Left lung (tissue), 10 donors: ENCODE results near the gene LINC00237. TPM values are rescaled to one million over a fixed set of nuclear protein-coding genes. Genes with fewer than 3 reads are reported as not detected.
A peak's percentile ranks its signal among the peaks of the same experiment; 100 is the strongest.

Source experiments
- ATAC-seq: fragments of 200-7000 bp; cut with Tn5 transposase; one replicate; pipeline ENCODE4 v1.9.1; 2020; ENCODE audit warnings: moderate library complexity
- DNase-seq, 4 donors: peaks; one replicate each; pipeline ENCODE4 v3.0.0-alpha.2; 2013 to 2020
- H3K27ac ChIP-seq, 2 donors: fragments of 200-600 bp; sonication (generic) in 1 of 2; one replicate each; pipeline versions ENCODE4 v1.5.0 to v1.8.0; 2020 to 2021
- H3K27me3 ChIP-seq, 2 donors: fragments of 200-600 bp; sonication (generic) in 1 of 2; one replicate each; pipeline versions ENCODE4 v1.5.0 to v1.8.0; 2020 to 2021
- H3K36me3 ChIP-seq, 2 donors: fragments of 200-600 bp; sonication (generic) in 1 of 2; one replicate each; pipeline versions ENCODE4 v1.5.0 to v1.8.0; 2020 to 2021
- H3K4me1 ChIP-seq, 2 donors: fragments of 200-600 bp; one replicate each; pipeline ENCODE4 v1.8.0; 2021
- H3K4me3 ChIP-seq, 2 donors: fragments of 200-600 bp; sonication (generic) in 1 of 2; one replicate each; pipeline versions ENCODE4 v1.5.0 to v1.8.0; 2020 to 2021; ENCODE audit warnings: mild to moderate bottlenecking in 1 of 2
- H3K9me3 ChIP-seq, 2 donors: fragments of 200-600 bp; sonication (generic) in 1 of 2; one replicate each; pipeline versions ENCODE4 v1.5.0 to v1.8.0; 2020 to 2021
- intact Hi-C, 2 donors: fragments of 100-400 bp; cut with DNase I; formaldehyde crosslinking; loops; one replicate each; pipeline versions ENCODE4 v1.11.2 to v1.14.2; 2022
- polyA plus RNA-seq, 6 donors: library from polyadenylated mRNA; unstranded; fragments of 120-200 nt; gene quantifications; one replicate each; pipeline ENCODE4 v1.2.1, GENCODE V29; 2013; ENCODE audit not compliant: insufficient read length in 6 of 6
- total RNA-seq, 2 donors: library from RNA; stranded (reverse); fragmentation: NEBNext Ultra II Directional; extraction: Animal tissue kit (Norgen Biotek cat#: 25700); gene quantifications; one replicate each; pipeline ENCODE4 v1.2.1, GENCODE V29; 2021
- TF ChIP-seq, protein P1 (sequence below), 2 donors: fragments of 200-600 bp; sonication (generic) in 1 of 2; IDR thresholded peaks; one replicate each; pipeline versions ENCODE4 v1.5.0 to v1.8.0; 2021; ENCODE audit warnings: antibody characterized with exemption in 2 of 2
- donor health status: DM: no; HTN: yes; CAD: no.
- donor health status: DM: no; HTN: no; CAD: no.

Gene LINC00237
- total and polyA plus RNA-seq, 8 donors: not detected

GRCh38 chr20:21099751-21100577 is 6.2 kb downstream of the LINC00237 start:
- H3K27ac ChIP-seq: peak overlapping the region in 1 of 2 donors; percentile 49
- ATAC-seq (peak; percentile 31), DNase-seq (peak in 2 of 4 donors; percentile 63 to 90)

GRCh38 chr20:21096321-21097043 is 9.7 kb downstream of the LINC00237 start:
- Histone ChIP-seq H3K9me3 (no peaks in the 10 kb centered on the region), H3K4me1 (peaks cover 4 to 13% of the 10 kb centered on the region in 2 donors), H3K27me3 (peaks cover 66 to 97% of the 10 kb centered on the region in 2 donors), H3K36me3 (no peaks in the 10 kb centered on the region), H3K27ac (no peak overlapping the region), H3K4me3 (no peak overlapping the region)
- peak; percentile 25 for ATAC-seq
- TF ChIP-seq, protein P1, sequence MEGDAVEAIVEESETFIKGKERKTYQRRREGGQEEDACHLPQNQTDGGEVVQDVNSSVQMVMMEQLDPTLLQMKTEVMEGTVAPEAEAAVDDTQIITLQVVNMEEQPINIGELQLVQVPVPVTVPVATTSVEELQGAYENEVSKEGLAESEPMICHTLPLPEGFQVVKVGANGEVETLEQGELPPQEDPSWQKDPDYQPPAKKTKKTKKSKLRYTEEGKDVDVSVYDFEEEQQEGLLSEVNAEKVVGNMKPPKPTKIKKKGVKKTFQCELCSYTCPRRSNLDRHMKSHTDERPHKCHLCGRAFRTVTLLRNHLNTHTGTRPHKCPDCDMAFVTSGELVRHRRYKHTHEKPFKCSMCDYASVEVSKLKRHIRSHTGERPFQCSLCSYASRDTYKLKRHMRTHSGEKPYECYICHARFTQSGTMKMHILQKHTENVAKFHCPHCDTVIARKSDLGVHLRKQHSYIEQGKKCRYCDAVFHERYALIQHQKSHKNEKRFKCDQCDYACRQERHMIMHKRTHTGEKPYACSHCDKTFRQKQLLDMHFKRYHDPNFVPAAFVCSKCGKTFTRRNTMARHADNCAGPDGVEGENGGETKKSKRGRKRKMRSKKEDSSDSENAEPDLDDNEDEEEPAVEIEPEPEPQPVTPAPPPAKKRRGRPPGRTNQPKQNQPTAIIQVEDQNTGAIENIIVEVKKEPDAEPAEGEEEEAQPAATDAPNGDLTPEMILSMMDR (IDR thresholded peaks at IDR 0.05): no peak
- no peak for DNase-seq
- intact Hi-C loops: no loop called here

More at GRCh38 chr20:21099751-21100577, 6.2 kb downstream of the LINC00237 start:
- Histone ChIP-seq H3K4me3 (peak overlapping the region; percentile 15 to 44), H3K27me3 (peaks cover 84 to 97% of the 10 kb centered on the region in 2 donors), H3K36me3 (no peaks in the 10 kb centered on the region), H3K9me3 (no peaks in the 10 kb centered on the region), H3K4me1 (peaks cover 8 to 32% of the 10 kb centered on the region in 2 donors)
- intact Hi-C loops: no loop called here
- TF ChIP-seq, protein P1 (IDR thresholded peaks at IDR 0.05): no peak

DNA sequence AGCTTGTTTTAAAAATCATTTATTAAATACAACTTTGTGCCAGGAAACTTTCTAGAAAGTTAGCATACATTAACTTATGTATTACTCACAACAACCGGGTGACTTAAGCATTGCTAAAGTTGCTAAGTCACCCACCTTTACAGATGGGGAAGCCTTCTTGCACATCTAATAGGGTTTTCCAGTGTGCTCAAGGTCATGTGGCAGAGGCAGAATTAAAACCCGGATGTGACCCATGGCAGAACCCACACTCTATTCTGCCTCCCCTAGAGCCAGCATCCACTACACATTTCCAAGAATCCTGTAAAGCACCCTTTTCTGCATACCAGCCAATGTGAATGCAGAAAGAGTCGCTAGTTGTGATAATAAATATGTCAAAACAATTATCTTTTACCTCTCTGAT is 13.4 kb downstream of the LINC00237 start:
- H3K27ac ChIP-seq: no peak overlapping the region
- H3K4me3 ChIP-seq: no peak overlapping the region
- no peaks in the 10 kb centered on the region for H3K36me3 ChIP-seq
- DNase-seq (no peak), ATAC-seq (no peak)
- TF ChIP-seq, protein P1 (IDR thresholded peaks at IDR 0.05): no peak
- H3K27me3 ChIP-seq: peaks cover 64 to 97% of the 10 kb centered on the region in 2 donors
- intact Hi-C loops: no loop called here
- H3K9me3 ChIP-seq: no peaks in the 10 kb centered on the region
- no peaks in the 10 kb centered on the region for H3K4me1 ChIP-seq

DNA sequence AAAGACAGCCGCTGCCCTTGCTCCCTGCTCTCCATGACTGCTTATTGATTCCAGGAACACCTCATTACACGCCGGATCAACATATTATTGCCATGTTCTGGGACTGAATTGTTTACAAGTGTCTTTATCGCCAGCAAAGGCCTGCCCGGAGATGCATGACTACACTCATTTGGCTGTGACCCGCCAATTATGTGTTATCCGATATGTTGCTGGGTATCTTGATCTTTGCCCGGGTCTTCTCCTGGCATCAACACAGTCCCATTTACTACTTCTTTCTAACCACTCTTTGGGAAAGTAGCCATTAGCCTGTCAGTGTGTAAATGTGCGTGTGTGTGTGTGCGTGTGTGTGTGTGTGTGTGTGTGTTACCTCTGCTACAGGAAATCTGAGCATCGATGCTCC is 15.4 kb downstream of the LINC00237 start:
- H3K36me3 ChIP-seq: no peaks in the 10 kb centered on the region
- H3K4me1 ChIP-seq: no peaks in the 10 kb centered on the region
- H3K27me3 ChIP-seq: peaks cover 52 to 82% of the 10 kb centered on the region in 2 donors
- DNase-seq (no peak), ATAC-seq (no peak)
- no peak overlapping the region for H3K27ac ChIP-seq
- TF ChIP-seq, protein P1 (IDR thresholded peaks at IDR 0.05): no peak
- H3K4me3 ChIP-seq: no peak overlapping the region
- H3K9me3 ChIP-seq: no peaks in the 10 kb centered on the region
- intact Hi-C loops: no loop called here

- TF ChIP-seq, protein P1 (IDR thresholded peaks at IDR 0.05): no peak
- Histone ChIP-seq H3K27me3 (peaks cover 52 to 79% of the 10 kb centered on the region in 2 donors), H3K27ac (no peak overlapping the region), H3K36me3 (no peaks in the 10 kb centered on the region), H3K4me3 (no peak overlapping the region), H3K9me3 (no peaks in the 10 kb centered on the region), H3K4me1 (no peaks in the 10 kb centered on the region)
- DNase-seq (no peak), ATAC-seq (no peak)
- intact Hi-C loops: no loop called here
Observed at GRCh38 chr20:21090111-21090618, 16.0 kb downstream of the LINC00237 start.
